Astrocyte (in vitro differentiated cells and primary cell): ENCODE results near the gene ME3.

Source experiments
- EZH2 ChIP-seq: IDR thresholded peaks from 2 replicates; pipeline ENCODE4 v1.6.1; 2012; ENCODE audit warnings: mild to moderate bottlenecking, low read length, inconsistent platforms; ENCODE audit not compliant: insufficient read depth
- TF ChIP-seq, protein P1 (sequence below): IDR thresholded peaks from 2 replicates; pipeline ENCODE4 v1.5.1; 2011; ENCODE audit warnings: low read depth, mild to moderate bottlenecking, inconsistent platforms, low read length, moderate library complexity; ENCODE audit not compliant: insufficient read depth

DNA sequence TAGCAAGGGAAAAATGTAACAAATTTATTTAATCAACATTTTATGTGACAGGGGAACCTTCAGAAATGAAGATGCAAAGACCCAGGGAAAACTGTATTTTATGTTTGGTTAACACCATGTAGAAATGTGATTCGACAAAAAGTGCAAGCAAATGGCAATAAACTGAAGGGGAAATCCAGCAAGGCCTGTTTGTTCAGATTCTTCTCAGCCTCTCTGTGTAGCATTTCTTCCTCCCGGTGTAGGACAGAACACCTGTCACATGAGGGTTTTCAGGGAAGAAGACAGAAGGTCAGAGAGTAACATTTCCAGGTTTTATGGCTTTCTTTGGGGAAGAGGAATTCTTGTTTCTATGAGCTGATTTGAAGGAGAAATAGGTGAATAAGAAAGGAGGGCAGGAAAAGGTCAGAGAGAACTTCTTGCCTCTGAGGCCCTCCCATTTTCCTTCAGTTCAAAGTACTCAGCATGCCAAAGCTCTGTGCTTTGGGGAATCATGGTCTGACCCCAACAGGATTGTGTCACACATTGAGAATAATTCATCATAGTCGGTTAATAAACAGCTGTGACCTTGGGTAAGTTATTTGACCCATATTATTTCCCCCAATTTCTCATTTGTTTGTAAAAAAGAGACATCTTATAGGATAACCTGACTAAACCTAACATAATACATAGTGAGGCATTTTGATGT, 45.5 kb upstream of the ME3 start:
- TF ChIP-seq, protein P1, sequence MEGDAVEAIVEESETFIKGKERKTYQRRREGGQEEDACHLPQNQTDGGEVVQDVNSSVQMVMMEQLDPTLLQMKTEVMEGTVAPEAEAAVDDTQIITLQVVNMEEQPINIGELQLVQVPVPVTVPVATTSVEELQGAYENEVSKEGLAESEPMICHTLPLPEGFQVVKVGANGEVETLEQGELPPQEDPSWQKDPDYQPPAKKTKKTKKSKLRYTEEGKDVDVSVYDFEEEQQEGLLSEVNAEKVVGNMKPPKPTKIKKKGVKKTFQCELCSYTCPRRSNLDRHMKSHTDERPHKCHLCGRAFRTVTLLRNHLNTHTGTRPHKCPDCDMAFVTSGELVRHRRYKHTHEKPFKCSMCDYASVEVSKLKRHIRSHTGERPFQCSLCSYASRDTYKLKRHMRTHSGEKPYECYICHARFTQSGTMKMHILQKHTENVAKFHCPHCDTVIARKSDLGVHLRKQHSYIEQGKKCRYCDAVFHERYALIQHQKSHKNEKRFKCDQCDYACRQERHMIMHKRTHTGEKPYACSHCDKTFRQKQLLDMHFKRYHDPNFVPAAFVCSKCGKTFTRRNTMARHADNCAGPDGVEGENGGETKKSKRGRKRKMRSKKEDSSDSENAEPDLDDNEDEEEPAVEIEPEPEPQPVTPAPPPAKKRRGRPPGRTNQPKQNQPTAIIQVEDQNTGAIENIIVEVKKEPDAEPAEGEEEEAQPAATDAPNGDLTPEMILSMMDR: no peak
- TF ChIP-seq EZH2: no peak
